K562 (cell line): ENCODE data around the gene NLRX1. TPM values are rescaled to one million over a fixed set of nuclear protein-coding genes. Genes with fewer than 3 reads are reported as not detected.

ENCODE experiments used
- CBX8 ChIP-seq: fragments of 200-600 bp; sonication (generic); IDR thresholded peaks from 2 replicates; pipeline ENCODE4 v1.6.1; 2012; ENCODE audit warnings: borderline replicate concordance, mixed run types, low read depth, mild to moderate bottlenecking, moderate library complexity, mixed read lengths, low read length, control low read depth, inconsistent platforms; ENCODE audit not compliant: poor library complexity, severe bottlenecking; ENCODE audit errors: extremely low read depth
- ETV6 ChIP-seq, 3 experiments: fragments of 150-350 bp in 1 of 3; sonication (generic) in 1 of 3; formaldehyde crosslinking in 1 of 3; IDR thresholded peaks; 2 replicates each; pipeline versions ENCODE4 v1.6.1 to v1.8.0; 2014 to 2022; ENCODE audit warnings: borderline replicate concordance in 2 of 3, low read depth in 2 of 3, antibody characterized with exemption in 1 of 3, low read length in 1 of 3, mild to moderate bottlenecking in 1 of 3, missing genetic modification reagents in 1 of 3
- KLF6 ChIP-seq: fragments of 250-450 bp; sonication (Bioruptor Pico); IDR thresholded peaks from 2 replicates; pipeline ENCODE4 v1.4.0; 2020; ENCODE audit warnings: mild to moderate bottlenecking, moderate library complexity, borderline replicate concordance
- MTA3 ChIP-seq: fragments of 450-650 bp; formaldehyde crosslinking; IDR thresholded peaks from 2 replicates; pipeline ENCODE4 v1.6.1; 2017; ENCODE audit warnings: mild to moderate bottlenecking, borderline replicate concordance
- RBM25 ChIP-seq: fragments of 200-400 bp; formaldehyde crosslinking; IDR thresholded peaks from 2 replicates; pipeline ENCODE4 v1.6.1; 2018; ENCODE audit warnings: low read length, low read depth, moderate library complexity; ENCODE audit not compliant: severe bottlenecking
- RREB1 ChIP-seq: fragments of 250-450 bp; sonication (Bioruptor Pico); IDR thresholded peaks from 2 replicates; pipeline ENCODE4 v1.4.0; 2020
- TBP ChIP-seq: optimal IDR thresholded peaks from 2 replicates; pipeline ENCODE3; 2011; ENCODE audit warnings: low read depth, low read length, improper control_type of control experiment
- TEAD4 ChIP-seq, 2 experiments: sonication (generic) in 1 of 2; formaldehyde crosslinking in 1 of 2; IDR thresholded peaks; 2 replicates each; pipeline versions ENCODE4 v1.6.1 to v1.8.0; 2012 to 2022; ENCODE audit warnings: borderline replicate concordance in 1 of 2, inconsistent platforms in 1 of 2, low read length in 1 of 2, mild to moderate bottlenecking in 1 of 2, missing genetic modification reagents in 1 of 2
- XRCC4 ChIP-seq: IDR thresholded peaks from one replicate; pipeline ENCODE4 v1.6.1; 2011; ENCODE audit not compliant: insufficient read depth, insufficient read length; ENCODE audit errors: extremely low read depth
- ZBTB12 ChIP-seq: fragments of 250-450 bp; sonication (Bioruptor Pico); IDR thresholded peaks from 2 replicates; pipeline ENCODE4 v1.4.0; 2020
- ZNF316 ChIP-seq: fragments of 450-650 bp; IDR thresholded peaks from 2 replicates; pipeline ENCODE4 v1.6.1; 2016
- ZSCAN29 ChIP-seq: fragments of 450-650 bp; IDR thresholded peaks from 2 replicates; pipeline ENCODE4 v1.6.1; 2017
- polyA plus RNA-seq, 8 experiments: library from polyadenylated mRNA; depleted of rRNA in 4 of 8; stranded (reverse) in 5 of 8; unstranded in 3 of 8; fragments of >200 nt; fragmentation: Nextera tagmentation in 2 of 8; fragmentation: Illumina TruSeq in 1 of 8; extraction: Ambion mirVana in 2 of 8; extraction: Trizol in 1 of 8; gene quantifications; 2 replicates each; pipeline versions ENCODE4 v1.2.1 to v1.2.3, GENCODE V29; 2011 to 2014; ENCODE audit warnings: inconsistent platforms in 1 of 8, missing spikeins in 1 of 8
- total RNA-seq, 7 experiments: library from RNA; depleted of rRNA in 6 of 7; stranded (reverse); fragments of >200 nt in 6 of 7; fragmentation: Illumina TruSeq in 2 of 7; extraction: Trizol in 2 of 7; gene quantifications; 2 replicates each; pipeline versions ENCODE4 v1.2.1 to v1.2.3, GENCODE V29; 2011 to 2021; ENCODE audit warnings: low replicate concordance in 1 of 7
- TF ChIP-seq, protein P1 (sequence below): fragments of 250-450 bp; sonication (Bioruptor Pico); IDR thresholded peaks from 2 replicates; pipeline ENCODE4 v1.4.0; 2020; ENCODE audit warnings: mild to moderate bottlenecking, moderate library complexity
- TF ChIP-seq, protein P2 (sequence below): sonication (generic); formaldehyde crosslinking; IDR thresholded peaks from 2 replicates; pipeline ENCODE4 v1.8.1; 2023; ENCODE audit warnings: mild to moderate bottlenecking, missing genetic modification reagents

The NLRX1 gene
- total and polyA plus RNA-seq, 9 of the 15 experiments (the other 6 are each of a cell fraction or from before 2014, with no cell fraction given): 0.04 to 2.3 (median 0.69) TPM

DNA sequence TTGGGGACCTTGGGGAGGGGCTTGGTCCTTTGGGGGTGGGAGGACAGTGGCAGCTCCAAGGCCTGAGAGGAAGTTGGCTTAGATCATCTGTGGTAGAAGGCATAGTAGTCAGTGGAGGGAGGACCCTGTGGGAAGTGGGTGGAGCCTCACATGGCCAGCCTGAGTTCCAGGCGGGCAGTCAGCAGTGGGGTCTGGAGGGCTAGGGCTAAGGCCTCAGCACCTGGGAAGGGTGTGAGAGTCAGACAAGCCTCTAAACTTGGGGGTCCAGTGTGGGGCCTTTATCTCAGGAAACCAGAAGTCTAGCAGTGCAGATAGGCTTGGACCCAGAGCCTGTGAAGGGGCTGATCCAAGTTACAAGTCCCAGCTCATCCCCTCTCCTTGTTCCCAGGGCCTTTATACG lies 4.0 kb downstream of the NLRX1 start (continued):
- TF ChIP-seq, protein P1, sequence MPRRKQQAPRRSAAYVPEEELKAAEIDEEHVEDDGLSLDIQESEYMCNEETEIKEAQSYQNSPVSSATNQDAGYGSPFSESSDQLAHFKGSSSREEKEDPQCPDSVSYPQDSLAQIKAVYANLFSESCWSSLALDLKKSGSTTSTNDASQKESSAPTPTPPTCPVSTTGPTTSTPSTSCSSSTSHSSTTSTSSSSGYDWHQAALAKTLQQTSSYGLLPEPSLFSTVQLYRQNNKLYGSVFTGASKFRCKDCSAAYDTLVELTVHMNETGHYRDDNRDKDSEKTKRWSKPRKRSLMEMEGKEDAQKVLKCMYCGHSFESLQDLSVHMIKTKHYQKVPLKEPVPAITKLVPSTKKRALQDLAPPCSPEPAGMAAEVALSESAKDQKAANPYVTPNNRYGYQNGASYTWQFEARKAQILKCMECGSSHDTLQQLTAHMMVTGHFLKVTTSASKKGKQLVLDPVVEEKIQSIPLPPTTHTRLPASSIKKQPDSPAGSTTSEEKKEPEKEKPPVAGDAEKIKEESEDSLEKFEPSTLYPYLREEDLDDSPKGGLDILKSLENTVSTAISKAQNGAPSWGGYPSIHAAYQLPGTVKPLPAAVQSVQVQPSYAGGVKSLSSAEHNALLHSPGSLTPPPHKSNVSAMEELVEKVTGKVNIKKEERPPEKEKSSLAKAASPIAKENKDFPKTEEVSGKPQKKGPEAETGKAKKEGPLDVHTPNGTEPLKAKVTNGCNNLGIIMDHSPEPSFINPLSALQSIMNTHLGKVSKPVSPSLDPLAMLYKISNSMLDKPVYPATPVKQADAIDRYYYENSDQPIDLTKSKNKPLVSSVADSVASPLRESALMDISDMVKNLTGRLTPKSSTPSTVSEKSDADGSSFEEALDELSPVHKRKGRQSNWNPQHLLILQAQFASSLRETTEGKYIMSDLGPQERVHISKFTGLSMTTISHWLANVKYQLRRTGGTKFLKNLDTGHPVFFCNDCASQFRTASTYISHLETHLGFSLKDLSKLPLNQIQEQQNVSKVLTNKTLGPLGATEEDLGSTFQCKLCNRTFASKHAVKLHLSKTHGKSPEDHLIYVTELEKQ (CRISPR knock-in tag): no peak
- no peak for TF ChIP-seq RREB1 (CRISPR knock-in tag)
- TF ChIP-seq XRCC4: no peak
- peak; percentile 13 for TF ChIP-seq TBP
- TF ChIP-seq TEAD4 (IDR thresholded peaks at IDR 0.05; ENCODE audit: low read length): peak; percentile 21; the same call in 1 of the 2 replicates
- no peak for TF ChIP-seq TEAD4 (CRISPR knock-in tag; IDR thresholded peaks at IDR 0.05; ENCODE audit: borderline replicate concordance)
- TF ChIP-seq, protein P2, sequence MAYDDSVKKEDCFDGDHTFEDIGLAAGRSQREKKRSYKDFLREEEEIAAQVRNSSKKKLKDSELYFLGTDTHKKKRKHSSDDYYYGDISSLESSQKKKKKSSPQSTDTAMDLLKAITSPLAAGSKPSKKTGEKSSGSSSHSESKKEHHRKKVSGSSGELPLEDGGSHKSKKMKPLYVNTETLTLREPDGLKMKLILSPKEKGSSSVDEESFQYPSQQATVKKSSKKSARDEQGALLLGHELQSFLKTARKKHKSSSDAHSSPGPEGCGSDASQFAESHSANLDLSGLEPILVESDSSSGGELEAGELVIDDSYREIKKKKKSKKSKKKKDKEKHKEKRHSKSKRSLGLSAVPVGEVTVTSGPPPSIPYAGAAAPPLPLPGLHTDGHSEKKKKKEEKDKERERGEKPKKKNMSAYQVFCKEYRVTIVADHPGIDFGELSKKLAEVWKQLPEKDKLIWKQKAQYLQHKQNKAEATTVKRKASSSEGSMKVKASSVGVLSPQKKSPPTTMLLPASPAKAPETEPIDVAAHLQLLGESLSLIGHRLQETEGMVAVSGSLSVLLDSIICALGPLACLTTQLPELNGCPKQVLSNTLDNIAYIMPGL: no peak
- TF ChIP-seq RBM25: no peak
- no peak for TF ChIP-seq KLF6
- TF ChIP-seq ETV6 (IDR thresholded peaks at IDR 0.05; ENCODE audit: borderline replicate concordance in 1 of 2, low read depth in 2 of 2, low read length in 1 of 2): no peak
- TF ChIP-seq ETV6 (CRISPR knock-in tag; IDR thresholded peaks at IDR 0.05; ENCODE audit: borderline replicate concordance): no peak
- no peak for TF ChIP-seq ZNF316
- no peak for TF ChIP-seq CBX8
- no peak for TF ChIP-seq ZSCAN29
- TF ChIP-seq ZBTB12 (CRISPR knock-in tag): no peak
- TF ChIP-seq MTA3: no peak; the same call in 1 of the 2 replicates
